ENCODE results near the gene PKN2.
"Not testable (repeated sequence)": the region's sequence is repeated elsewhere in the genome, so short reads cannot be mapped to it uniquely, and the experiment has no call there.

The PKN2 gene

DNA sequence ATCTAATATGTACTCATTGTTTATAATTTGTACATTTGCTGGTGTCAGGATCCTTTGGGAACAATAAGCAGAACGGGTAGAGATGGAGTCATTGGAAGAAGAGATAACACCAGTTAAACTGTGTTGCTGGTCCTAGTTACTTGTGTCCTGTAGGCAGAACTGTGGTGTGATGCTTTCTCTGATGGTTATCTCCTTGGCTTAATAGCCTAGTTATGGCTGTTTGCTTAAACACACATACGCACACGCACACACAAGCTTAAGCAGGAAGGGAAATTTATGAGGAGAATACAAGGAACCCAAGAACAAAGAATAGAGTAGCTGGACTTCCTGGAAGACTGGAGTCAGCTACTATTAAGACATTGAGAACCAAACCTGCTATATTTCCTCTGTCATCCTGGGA, 5.7 kb upstream of the PKN2 start:
- in situ Hi-C loops (cut with MboI; ENCODE audit: low sequenced_read_pairs) = no loop called here

DNA sequence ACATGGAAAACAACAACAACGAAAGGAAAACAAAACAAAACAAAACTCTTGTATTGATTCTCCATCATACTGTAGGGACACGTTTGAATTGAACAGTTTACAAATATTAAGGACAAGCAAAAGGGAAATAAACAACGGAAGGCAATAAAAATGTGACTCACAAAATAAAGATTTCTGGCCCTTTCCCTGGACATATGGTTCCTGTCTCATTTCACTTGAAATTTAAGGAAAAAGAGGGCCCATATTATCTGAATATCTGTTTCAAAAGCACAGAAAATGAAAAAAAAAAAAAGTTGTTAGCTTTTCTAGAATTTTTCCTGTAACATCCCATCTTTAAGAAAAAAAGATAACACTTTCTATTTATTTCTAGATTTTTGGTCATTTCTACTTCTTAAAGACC, 3.6 kb upstream of the PKN2 start:
- in situ Hi-C loops (cut with MboI; ENCODE audit: low sequenced_read_pairs) = no loop called here

DNA sequence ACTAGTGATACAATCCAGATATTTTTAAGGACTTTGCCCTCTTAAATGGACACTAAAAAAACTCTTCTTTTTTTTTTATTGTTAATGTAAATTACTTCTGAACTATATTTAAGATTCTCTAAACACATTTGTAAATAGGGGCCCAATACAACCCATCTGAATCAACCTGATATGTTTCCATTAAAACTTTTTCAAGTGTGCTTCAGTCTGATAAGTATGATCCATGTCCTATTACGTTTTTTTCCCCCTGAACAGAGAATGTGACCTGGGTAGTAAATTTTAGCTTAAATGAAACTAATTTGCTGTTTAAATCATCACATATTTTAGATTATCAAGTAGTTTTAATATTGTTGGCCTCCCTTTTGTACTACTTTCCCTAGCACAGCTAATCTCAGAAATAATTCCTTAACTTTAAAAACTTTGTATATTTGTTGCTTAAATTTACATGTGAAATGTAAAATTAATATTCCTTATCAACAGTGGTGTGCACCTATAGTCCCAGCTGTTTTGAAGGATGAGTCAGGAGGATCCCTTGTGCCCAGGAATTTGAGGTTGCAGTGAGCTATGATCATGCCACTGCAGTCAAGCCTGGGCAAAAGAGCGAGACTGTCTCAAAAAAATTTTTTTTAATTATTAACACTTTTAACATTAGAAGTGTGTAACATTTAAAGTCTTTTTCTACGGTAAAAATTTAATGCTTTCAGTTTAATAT, 3.0 kb upstream of the PKN2 start:
- in situ Hi-C loops (cut with MboI; ENCODE audit: low sequenced_read_pairs) = no loop called here

DNA sequence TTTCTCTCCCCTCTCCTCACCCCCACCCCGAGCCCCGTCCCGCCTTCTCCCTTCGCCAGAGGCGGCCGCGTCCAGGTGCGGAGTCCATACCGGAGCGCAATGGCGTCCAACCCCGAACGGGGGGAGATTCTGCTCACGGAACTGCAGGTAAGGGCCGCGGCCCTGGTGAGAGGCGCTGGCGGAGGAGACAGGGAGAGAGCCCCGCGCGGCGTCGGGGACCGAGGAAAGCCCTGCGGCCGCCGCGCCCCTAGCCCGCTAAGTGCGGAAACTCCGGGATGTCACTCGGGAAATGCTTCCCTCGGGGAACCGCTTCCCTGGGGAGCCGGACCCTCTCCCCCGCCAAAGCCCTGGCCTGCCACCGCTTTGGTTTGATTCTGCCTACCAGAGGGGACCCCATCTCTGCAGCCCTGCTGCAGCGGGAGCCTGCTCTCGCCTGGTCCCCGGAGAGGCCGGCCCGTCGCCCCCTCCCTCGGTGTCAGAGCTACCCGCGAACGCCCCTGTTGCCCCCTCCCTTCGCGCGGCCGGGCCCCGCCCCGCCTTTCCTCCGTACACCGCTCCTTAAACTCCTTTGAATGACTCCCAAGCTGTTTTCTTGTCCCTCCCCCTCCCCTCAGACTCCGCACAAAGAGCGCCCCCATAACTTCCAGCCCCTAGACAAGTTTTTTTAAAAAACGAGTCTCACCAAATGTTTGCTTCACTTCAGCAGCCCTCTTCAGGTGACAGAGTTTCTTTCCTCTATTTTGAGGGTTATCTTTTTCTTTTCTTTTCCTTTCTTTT, 597 bp downstream of the PKN2 start:
- in situ Hi-C loops (cut with MboI; ENCODE audit: low sequenced_read_pairs) = no loop called here

DNA sequence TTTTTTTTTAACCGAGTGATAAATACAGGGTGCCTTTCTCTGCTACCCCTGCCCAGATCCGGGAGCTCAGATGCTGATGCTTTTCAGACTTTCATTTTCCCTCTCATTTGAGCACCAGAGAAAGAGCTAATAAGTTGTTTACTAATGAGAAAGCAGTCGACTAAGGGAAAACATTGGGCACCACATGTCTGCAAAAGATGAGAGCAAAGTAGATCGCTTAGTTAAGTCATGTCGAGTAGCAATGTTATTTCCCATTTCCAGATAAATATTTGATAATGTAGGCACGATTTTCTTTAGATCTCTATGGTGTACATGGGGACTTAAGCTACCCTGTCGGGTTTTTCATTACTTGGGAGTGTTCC, 1.2 kb downstream of the PKN2 start:
- in situ Hi-C loops (cut with MboI; ENCODE audit: low sequenced_read_pairs) = no loop called here

DNA sequence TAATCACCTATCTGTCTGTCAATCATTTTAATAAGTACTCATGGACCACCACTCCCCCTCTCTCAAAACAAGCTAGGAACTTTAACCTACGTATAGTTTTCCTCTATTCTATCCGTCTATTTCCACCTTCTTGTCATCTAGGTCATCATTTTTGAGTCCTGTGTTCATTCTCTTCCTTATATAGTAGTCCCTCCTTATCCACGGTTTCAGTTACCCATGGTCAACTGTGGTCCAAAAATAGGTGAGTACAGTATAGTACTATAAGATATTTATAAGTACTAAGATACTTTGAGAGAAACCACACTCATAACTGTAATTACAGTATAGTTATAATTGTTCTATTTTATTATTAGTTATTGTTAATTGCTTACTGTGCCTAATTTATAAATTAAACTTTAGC, 7.5 kb downstream of the PKN2 start:
- in situ Hi-C loops (cut with MboI; ENCODE audit: low sequenced_read_pairs) = no loop called here

DNA sequence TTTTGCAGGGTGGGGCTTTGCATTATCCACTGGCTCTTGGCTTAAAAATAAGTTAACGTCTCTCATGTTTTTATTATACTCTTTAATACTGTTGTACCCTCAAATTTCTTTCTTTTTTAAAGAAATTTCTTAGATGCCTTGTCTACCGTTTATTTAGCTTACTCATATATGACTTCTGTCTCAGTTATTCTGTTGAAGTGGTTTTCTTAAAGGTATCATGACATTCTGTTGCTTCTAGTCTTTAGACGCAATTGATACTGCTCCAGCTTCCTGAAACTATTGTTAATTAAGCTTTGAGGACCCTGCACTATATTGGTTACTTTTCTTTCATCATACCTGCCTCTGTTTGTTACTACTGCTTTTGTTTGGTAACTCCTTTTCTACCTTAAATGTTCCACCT, 11.7 kb downstream of the PKN2 start:
- in situ Hi-C loops (cut with MboI; ENCODE audit: low sequenced_read_pairs) = no loop called here

DNA sequence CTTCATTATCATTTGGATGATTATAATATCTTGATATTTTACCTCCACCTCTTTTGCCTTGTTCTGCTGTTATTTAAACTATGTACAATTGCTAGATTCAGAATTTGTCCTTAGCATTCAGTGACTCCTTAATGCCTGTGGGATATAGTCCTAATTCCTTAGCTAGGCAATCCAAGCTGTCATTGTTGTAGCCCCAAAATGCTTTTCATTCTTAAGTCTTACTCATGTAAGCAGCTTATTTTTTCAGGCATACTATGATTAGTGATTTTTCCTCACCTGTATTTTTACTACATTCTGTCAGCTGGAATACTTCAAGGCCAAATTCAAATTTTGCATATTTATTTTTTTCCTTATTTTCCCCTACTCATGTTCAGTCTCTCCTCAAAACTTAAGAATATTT, 13.4 kb downstream of the PKN2 start:
- in situ Hi-C loops (cut with MboI; ENCODE audit: low sequenced_read_pairs) = no loop called here

DNA sequence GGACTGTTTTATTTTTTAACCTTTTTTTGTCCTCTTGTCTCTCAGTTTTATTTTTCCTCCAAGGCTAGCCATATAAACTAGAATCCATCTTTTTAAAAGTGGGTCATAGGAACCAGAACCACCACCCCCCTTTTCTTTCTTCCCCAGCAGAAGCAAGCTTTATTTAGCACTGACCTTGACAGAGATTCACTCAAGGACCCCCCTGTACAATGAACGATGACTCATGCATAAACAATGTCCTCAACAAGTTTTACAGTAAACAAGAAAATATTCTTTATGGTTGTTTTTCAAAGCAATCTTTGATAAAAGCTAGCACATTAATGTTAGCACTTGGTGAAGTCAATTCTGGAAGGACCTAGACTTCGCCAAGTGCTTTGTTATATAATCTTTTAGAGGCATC, 14.1 kb downstream of the PKN2 start:
- in situ Hi-C loops (cut with MboI; ENCODE audit: low sequenced_read_pairs) = no loop called here

DNA sequence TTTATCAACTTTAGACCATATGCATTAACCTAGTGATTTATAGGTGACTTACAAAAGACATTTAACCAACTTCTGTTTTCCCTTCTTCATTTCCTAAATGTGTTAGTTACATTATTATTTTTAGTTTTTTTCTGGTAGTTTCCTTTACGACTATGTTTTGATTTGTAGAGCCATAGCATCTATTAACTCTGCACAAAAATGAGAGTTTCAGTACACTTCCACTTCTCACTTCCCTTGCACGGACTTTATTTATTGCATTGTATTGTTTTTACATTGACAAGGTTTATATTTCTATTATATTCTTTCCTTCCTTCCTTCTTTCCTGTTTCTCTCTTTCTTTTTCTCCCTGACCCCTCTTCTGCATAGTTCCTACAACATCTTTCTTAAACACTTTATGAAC, 14.7 kb downstream of the PKN2 start:
- in situ Hi-C loops (cut with MboI; ENCODE audit: low sequenced_read_pairs) = no loop called here

DNA sequence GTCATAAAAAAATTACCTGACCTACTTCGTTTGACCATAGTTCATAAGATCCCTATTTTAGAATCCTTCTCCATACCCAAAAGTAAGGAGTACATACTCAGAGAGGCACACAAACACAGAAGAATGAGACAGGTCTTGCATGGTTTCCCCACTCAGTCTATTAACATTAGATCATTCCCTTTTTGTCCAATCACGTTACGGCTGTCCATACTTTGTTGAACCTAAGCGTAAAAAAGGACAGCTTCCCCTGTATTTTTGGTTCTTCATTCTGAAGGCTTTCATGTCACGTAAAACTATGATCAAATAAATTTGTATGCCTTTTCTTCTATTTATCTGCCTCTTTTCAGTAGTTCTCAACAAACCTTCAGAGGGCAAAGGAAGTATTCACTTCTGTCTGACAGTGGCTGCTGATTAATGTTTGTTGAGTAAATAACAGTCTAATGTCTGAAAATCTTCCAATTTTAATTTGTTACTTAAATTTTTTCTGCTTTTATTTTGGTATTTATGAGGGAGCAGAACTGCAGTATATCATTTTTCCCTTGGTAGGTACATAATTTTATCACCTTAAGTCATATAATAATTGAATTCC, 16.4 kb downstream of the PKN2 start:
- in situ Hi-C loops (cut with MboI; ENCODE audit: low sequenced_read_pairs) = no loop called here

DNA sequence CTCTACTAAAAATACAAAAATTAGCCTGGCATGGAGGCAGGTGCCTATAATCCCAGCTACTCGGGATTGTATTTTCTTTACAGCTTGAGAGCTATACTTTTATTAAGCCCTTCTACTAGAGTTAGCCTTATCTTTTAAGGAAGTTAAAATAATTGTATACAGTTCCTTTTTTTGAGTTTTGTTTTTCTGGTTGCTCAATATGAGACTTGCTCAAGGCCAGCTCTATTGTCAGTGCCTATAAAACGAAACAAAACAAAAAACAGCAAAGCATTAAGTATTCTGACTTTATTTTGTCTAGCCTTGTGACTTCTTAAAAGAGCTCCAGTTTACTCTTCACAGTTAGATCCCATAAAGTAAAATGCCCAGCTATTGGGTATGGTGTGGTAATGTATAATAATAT, 17.2 kb downstream of the PKN2 start:
- in situ Hi-C loops (cut with MboI; ENCODE audit: low sequenced_read_pairs) = no loop called here

DNA sequence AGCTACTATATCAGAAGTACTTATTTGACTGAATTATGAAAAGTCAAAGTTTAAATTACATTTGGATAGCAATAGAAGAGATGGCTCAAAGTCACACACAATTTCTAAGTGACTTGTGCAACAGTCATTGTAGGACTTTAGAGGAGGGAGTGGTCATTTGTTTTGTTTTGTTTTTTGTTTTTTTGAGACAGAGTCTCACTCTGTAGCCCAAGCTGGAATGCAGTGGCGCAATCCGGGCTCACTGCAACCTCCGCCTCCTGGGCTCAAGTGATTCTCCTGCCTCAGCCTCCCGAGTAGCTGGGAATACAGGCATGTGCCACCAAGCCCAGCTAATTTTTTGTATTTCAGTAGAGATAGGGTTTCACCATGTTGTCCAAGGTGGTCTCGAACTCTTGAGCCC, 17.7 kb downstream of the PKN2 start:
- in situ Hi-C loops (cut with MboI; ENCODE audit: low sequenced_read_pairs) = not testable (repeated sequence)

DNA sequence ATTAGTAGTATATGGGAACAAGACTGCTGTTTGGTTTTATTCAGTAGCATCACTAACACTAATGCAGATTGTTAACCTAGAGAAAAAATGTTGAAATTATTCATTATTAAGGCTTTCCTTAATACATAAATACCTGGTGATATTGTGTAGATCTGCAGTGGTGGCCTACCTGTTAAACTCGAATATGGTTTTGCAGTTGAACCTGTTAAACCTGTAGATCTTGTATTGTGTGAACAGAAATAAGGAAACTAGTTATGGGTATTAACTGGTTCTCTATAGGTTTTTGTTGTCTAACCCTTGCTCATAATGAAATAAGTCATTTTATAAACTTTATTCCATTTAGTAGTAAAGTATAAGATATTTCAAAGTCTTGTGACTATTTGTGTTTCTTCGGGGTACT, 23.9 kb downstream of the PKN2 start:
- in situ Hi-C loops (cut with MboI; ENCODE audit: low sequenced_read_pairs) = no loop called here

DNA sequence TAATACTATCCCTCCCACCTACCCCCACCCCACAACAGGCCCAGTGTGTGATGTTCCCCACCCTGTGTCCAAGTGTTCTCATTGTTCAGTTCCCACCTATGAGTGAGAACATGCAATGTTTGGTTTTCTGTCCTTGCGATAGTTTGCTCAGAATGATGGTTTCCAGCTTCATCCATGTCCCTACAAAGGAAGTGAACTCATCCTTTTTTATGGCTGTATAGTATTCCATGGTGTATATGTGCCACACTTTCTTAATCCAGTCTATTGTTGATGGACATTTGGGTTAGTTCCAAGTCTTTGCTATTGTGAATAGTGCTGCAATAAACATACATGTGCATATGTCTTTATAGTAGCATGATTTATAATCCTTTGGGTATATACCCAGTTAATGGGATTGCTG, 28.8 kb downstream of the PKN2 start:
- in situ Hi-C loops (cut with MboI; ENCODE audit: low sequenced_read_pairs) = not testable (repeated sequence)

DNA sequence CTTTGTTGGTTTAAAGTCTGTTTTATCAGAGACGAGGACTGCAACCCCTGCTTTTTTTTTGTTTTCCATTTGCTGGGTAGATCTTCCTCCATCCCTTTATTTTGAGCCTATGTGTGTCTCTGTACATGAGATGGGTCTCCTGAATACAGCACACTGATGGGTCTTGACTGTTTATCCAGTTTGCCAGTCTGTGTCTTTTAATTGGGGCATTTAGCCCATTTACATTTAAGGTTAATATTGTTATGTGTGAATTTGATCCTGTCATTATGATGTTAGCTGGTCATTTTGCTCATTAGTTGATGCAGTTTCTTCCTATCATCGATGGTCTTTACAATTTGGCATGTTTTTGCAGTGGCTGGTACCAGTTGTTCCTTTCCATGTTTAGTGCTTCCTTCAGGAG, 32.5 kb downstream of the PKN2 start:
- in situ Hi-C loops (cut with MboI; ENCODE audit: low sequenced_read_pairs) = not testable (repeated sequence)

DNA sequence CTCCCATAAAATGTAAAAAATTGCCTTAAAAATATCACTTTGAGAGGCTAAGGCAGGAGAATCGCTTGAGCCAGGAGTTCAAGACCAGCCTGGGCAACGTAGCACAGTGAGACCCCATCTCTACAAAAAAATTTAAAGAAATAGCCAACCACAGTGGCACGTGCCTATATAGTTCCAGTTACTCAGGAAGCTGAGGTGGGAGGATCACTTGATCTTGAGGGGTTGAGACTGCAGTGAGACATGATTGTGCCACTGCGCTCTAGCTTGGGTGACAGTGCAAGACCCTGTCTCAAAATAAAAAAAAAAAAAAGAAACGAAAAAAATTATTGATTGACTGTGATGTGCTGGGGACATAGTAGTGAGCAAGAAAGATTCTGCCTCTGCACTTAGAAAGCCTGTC, 38.4 kb downstream of the PKN2 start:
- in situ Hi-C loops (cut with MboI; ENCODE audit: low sequenced_read_pairs) = no loop called here

DNA sequence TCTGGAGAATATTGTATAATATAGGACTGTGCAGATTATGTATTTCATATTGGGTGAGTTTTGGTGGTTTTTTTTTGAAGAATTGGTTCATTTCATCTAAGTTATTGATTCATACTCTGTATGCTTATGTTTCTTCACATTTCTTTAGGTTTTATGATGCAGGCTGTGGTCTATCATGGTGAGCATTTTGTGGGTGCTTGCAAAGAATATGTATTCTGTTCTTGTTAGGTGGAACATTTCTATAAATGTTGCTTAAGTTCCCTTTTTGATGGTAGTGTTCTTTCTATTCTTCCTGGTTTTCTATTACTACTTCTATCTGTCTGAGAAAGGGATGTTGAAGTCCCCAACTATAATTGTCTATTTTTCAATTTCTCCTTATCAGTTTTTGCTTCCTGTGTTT, 42.6 kb downstream of the PKN2 start:
- in situ Hi-C loops (cut with MboI; ENCODE audit: low sequenced_read_pairs) = no loop called here

DNA sequence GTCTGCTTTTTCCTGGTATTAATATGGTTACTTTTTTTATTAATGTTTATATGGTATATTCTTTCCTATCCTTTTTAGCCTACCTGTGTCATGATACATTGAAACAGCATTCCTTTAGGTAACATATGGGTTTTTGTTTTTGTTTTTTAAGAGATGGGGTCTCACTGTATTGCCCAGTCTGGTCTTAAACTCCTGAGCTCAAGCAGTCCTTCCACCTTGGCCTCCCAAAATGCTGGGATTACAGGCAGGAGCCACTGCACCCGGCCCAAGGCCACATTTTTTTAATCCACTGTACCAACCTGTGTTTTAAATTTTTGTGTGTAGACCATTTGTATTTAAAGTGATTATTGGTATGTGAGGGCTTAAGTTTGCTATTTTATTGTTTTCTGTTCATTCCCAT, 43.1 kb downstream of the PKN2 start:
- in situ Hi-C loops (cut with MboI; ENCODE audit: low sequenced_read_pairs) = no loop called here

DNA sequence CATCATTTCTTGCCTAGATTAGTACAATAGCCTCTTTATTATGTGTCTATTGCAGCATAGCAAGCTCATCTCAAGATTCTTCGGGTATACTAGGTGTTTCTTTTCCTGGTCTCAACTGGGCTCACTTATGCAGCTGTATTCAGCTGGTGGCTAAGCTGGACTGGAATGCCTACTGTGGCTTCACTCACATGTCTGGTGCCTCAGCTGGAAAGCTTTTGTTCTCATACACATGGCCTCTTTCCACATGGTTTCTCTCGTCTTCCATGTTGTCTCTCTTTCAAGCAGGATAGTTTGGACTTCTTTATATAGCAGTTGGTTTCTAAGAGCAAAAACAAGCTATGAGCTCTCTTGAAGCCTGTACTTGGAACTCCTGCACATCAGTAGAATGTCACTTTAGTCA, 45.2 kb downstream of the PKN2 start:
- in situ Hi-C loops (cut with MboI; ENCODE audit: low sequenced_read_pairs) = no loop called here

DNA sequence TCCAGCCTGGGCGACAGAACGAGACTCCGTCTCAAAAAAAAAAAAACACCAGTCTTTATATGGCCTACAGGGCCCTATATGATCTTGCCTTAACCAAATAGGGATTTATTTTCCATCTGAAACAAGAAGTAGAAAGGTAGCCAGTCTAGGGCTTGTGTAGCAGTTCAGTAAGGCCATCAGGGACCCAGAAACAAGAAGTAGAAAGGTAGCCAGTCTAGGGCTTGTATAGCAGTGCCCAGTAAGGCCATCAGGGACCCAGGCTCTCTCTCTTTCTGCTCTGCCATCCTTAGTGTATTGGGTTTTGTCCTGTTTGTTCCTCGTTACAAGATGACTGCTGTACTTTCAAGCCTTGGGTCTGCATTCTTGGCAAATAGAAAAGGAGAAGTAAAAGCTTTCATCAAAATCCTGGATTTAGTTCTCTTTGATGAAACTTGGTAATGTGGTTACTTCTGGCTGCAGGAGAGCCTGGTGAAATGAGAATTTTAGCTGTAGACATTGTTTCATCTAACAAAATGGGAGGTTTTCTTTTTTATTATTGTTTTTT, 46.1 kb downstream of the PKN2 start:
- in situ Hi-C loops (cut with MboI; ENCODE audit: low sequenced_read_pairs) = no loop called here

DNA sequence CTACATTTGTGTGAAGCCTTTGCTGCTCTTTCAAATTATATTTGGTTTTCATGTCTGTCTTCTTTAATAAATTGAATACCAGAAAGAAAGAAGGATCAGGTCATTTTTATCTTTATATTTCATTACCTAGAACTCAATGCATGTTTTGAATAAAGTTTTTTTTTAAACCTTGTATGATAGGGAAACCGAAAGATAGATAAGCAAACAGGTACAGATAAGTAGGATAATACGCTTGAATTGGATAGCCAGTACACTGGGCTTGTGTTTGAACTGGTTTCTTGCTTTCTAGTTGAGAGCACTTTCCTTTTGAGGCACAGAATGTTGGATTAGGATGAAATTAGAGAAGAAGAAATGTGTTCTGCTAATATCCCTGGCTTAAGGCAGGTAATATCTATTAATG, 46.9 kb downstream of the PKN2 start:
- in situ Hi-C loops (cut with MboI; ENCODE audit: low sequenced_read_pairs) = no loop called here
